AG04450 (cell line): ENCODE measurements around the gene WDFY1. TPM values are rescaled to one million over a fixed set of nuclear protein-coding genes. Genes with fewer than 3 reads are reported as not detected.

Experiments used
- CTCF ChIA-PET: fragments of 300-600, 350-600 bp; formaldehyde crosslinking; extraction: SDS; loops from one replicate; lab custom pipeline; 2022; ENCODE audit warnings: antibody characterized with exemption, inconsistent platforms; lab: Charles Lee
- POLR2A ChIA-PET: fragments of 350-600 bp; formaldehyde crosslinking; extraction: SDS; loops from one replicate; lab custom pipeline; 2021; ENCODE audit warnings: antibody characterized with exemption, inconsistent platforms; lab: Yijun Ruan, JAX
- DNase-seq: peaks from one replicate; pipeline ENCODE4 v3.0.0-alpha.2; 2011; ENCODE audit warnings: low read depth, low spot score
- H3K27ac ChIP-seq: one replicate; pipeline ENCODE4 v1.5.1; 2012; ENCODE audit warnings: low read depth, low read length, control low read depth
- H3K27me3 ChIP-seq: one replicate; pipeline ENCODE4 v1.6.0; 2012; ENCODE audit warnings: low read length; ENCODE audit not compliant: control insufficient read depth, insufficient read depth
- H3K4me3 ChIP-seq: 2 replicates; pipeline ENCODE4 v1.5.1; 2011; ENCODE audit warnings: mild to moderate bottlenecking, low read depth, low read length, control low read depth
- H3K9me3 ChIP-seq: 2 replicates; pipeline ENCODE4 v1.5.1; 2012; ENCODE audit warnings: low read length; ENCODE audit not compliant: control insufficient read depth, insufficient read depth
- polyA plus RNA-seq: library from polyadenylated mRNA; depleted of rRNA; stranded (reverse); fragments of >200 nt; gene quantifications from 2 replicates; pipeline ENCODE4 v1.2.3, GENCODE V29; 2011
- TF ChIP-seq, protein P1 (sequence below): IDR thresholded peaks from 2 replicates; pipeline ENCODE4 v1.5.1; 2011; ENCODE audit warnings: low read depth, low read length, control low read depth, inconsistent platforms

Gene WDFY1
- polyA plus RNA-seq, 1 experiment, result 74.8 TPM

DNA sequence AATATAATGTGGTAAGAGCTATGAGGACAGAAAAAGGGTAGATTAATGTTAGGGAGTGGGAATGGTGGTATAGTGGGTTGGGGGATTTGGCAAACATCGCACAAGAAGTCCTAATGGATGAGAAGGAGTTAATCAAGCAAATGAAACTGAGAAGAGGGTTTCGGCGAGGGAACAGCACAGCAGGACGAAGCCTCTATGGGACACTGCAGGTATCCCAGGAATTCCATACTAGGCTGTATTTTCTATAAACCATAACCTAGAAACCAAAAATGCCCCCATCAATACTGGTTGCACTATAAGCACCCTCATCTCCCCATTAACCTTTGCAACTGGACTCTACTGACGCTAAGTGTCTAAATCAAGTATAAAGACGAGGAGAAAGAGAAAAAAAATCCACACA, 10.3 kb downstream of the WDFY1 start:
- Histone ChIP-seq H3K27me3 (no peaks in the 10 kb centered on the region), H3K4me3 (no peak overlapping the region), H3K9me3 (no peaks in the 10 kb centered on the region), H3K27ac (no peak overlapping the region)
- TF ChIP-seq, protein P1, sequence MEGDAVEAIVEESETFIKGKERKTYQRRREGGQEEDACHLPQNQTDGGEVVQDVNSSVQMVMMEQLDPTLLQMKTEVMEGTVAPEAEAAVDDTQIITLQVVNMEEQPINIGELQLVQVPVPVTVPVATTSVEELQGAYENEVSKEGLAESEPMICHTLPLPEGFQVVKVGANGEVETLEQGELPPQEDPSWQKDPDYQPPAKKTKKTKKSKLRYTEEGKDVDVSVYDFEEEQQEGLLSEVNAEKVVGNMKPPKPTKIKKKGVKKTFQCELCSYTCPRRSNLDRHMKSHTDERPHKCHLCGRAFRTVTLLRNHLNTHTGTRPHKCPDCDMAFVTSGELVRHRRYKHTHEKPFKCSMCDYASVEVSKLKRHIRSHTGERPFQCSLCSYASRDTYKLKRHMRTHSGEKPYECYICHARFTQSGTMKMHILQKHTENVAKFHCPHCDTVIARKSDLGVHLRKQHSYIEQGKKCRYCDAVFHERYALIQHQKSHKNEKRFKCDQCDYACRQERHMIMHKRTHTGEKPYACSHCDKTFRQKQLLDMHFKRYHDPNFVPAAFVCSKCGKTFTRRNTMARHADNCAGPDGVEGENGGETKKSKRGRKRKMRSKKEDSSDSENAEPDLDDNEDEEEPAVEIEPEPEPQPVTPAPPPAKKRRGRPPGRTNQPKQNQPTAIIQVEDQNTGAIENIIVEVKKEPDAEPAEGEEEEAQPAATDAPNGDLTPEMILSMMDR, result no peak
- DNase-seq, result no peak
- CTCF ChIA-PET, result no interaction called here
- POLR2A ChIA-PET, result no interaction called here

- POLR2A ChIA-PET, result no interaction called here
- CTCF ChIA-PET, result no interaction called here
These were observed 12.0 kb downstream of the WDFY1 start for GRCh38 chr2:223932816-223933800.

DNA sequence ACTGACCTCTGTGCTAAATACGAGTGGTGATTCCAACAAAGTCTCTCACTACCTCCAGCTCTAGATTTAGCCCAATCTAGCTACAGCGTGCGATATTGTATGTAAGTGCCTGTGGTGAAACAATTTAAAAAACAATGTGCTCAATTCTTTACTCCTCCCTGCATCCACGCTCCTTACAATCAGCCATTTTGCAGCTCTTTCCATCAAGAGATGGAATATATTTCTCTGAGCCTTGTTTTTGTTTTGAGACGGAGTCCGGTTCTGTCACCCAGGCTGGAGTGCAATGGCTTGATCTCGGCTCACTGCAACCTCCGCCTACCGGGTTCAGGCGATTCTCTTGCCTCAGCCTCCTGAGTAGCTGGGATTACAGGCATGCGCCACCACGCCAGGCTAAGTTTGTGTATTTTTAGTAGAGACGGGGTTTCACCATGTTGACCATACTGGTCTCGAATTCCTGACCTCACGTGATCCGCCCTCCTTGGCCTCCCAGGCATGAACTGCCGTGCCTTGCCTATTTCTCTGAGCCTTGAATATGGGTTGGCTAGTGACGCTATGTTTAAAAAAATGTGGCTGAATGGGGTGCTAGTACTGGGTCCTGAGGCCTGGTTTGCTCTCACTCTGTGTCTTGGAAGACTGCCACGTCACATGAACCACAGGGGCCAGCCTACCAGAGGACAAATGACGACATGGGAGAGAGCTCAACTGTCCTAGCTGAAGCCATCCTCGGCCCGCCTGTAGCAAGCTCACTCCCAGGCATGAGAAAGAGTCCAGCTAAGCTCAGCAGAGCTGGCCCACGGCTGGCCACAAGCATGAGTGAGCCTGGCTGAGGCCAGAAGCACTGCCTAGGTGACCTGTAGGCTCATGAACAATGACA, 14.8 kb downstream of the WDFY1 start:
- no peaks in the 10 kb centered on the region for H3K27me3 ChIP-seq
- H3K4me3 ChIP-seq, result no peak overlapping the region
- TF ChIP-seq, protein P1, result no peak
- H3K9me3 ChIP-seq, result peaks cover 15% of the 10 kb centered on the region
- H3K27ac ChIP-seq, result peak overlapping the region; percentile 41
- CTCF ChIA-PET, result interaction anchor here (0.6 to 0.8 kb wide), 3 partner anchors 16 to 959 kb away, joined by 3 to 4 read pairs (median 3); no protein-coding TSS in a partner anchor
- POLR2A ChIA-PET, result interaction anchor here (0.8 kb wide), 1 partner anchor 12 kb away, joined by 5 read pairs; no protein-coding TSS in a partner anchor
- DNase-seq, result no peak

More at GRCh38 chr2:223932816-223933800, 12.0 kb downstream of the WDFY1 start:
- no peak overlapping the region for H3K4me3 ChIP-seq
- no peak overlapping the region for H3K27ac ChIP-seq
- no peak for DNase-seq
- peaks cover 3% of the 10 kb centered on the region; the same call in 1 of the 2 replicates for H3K9me3 ChIP-seq
- H3K27me3 ChIP-seq, result no peaks in the 10 kb centered on the region
- TF ChIP-seq, protein P1, result no peak

DNA sequence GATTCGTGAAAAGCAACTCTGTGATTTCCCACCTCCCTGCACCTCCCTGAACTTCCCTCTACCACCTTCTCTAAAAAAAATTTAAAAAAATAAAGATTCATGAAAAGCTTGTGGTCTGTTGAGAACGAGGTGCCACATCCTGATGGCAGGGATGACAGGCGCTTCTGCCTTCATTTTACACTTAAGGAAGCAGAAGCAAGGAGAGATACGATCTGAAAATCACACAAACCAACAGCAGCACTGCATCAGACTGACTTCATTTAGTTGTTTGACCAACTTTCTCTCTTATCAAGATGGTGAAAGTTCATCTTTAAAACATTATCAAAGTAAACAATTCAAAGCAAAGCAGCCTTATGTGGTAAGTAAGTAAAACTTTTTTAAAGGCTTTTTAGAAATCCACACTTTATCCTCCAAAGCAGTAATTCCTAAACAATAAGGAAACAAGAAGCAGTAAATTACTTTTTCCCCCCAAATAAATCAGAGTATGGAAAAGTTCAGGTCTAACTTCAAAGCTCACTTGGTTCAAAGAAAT, 15.5 kb downstream of the WDFY1 start:
- POLR2A ChIA-PET, result no interaction called here

More for the DNA sequence above, 15.5 kb downstream of the WDFY1 start:
- DNase-seq, result no peak
- Histone ChIP-seq H3K27me3 (no peaks in the 10 kb centered on the region), H3K9me3 (peaks cover 15% of the 10 kb centered on the region), H3K4me3 (no peak overlapping the region), H3K27ac (no peak overlapping the region)
- TF ChIP-seq, protein P1, result no peak
- CTCF ChIA-PET, result interaction anchor here (0.8 to 1.3 kb wide), 2 partner anchors 10 to 16 kb away, joined by 3 read pairs; no protein-coding TSS in a partner anchor
